H1 (cell line): ENCODE data around the gene PDE4B. TPM values are rescaled to one million over a fixed set of nuclear protein-coding genes. Genes with fewer than 3 reads are reported as not detected.

ENCODE experiments used
- CTCF ChIA-PET: fragments of 300-600 bp; sonication (Branson Sonifier 250); formaldehyde crosslinking; loops from one replicate; lab custom pipeline; 2021; ENCODE audit not compliant: partially characterized antibody; lab: Charles Lee
- POLR2A ChIA-PET: fragments of 300-600 bp; sonication (Branson Sonifier 250); formaldehyde crosslinking; loops from one replicate; lab custom pipeline; 2021; ENCODE audit warnings: inconsistent platforms; ENCODE audit not compliant: partially characterized antibody; lab: Charles Lee
- DNase-seq, 2 experiments: peaks; one replicate each; pipeline versions ENCODE4 v3.0.0 to v3.0.0-alpha.2; 2010 to 2022; ENCODE audit warnings: low spot score in 2 of 2, low read depth in 1 of 2, mixed read lengths in 1 of 2
- FAIRE-seq: peaks from 2 replicates; lab custom pipeline; 2011; peaks lifted over from hg19 to GRCh38; lab: Jason Lieb, UNC
- H2AFZ ChIP-seq: 2 replicates; pipeline ENCODE4 v1.8.1; 2012; ENCODE audit warnings: low read length, inconsistent platforms
- H2AK5ac ChIP-seq: 2 replicates; pipeline ENCODE4 v1.6.1; 2013; ENCODE audit warnings: low read depth, low read length
- H2BK120ac ChIP-seq: replicated peaks from 2 replicates; pipeline ENCODE3; 2013; ENCODE audit warnings: low read depth, low read length, inconsistent platforms
- H2BK12ac ChIP-seq: 2 replicates; pipeline ENCODE4 v1.6.1; 2013; ENCODE audit warnings: low read depth, low read length
- H2BK15ac ChIP-seq: 2 replicates; pipeline ENCODE4 v1.6.1; 2013; ENCODE audit warnings: low read length
- H2BK20ac ChIP-seq: 2 replicates; pipeline ENCODE4 v1.6.1; 2013; ENCODE audit warnings: low read length
- H2BK5ac ChIP-seq: 2 replicates; pipeline ENCODE4 v1.6.1; 2013; ENCODE audit warnings: low read depth, low read length
- H3K14ac ChIP-seq: 2 replicates; pipeline ENCODE4 v1.6.1; 2013; ENCODE audit warnings: inconsistent platforms; ENCODE audit not compliant: insufficient read length
- H3K18ac ChIP-seq: 2 replicates; pipeline ENCODE4 v1.6.1; 2013; ENCODE audit warnings: low read length; ENCODE audit errors: extremely low read depth
- H3K23ac ChIP-seq: 2 replicates; pipeline ENCODE4 v1.6.1; 2013; ENCODE audit warnings: inconsistent platforms; ENCODE audit not compliant: insufficient read length
- H3K23me2 ChIP-seq: 2 replicates; pipeline ENCODE4 v1.6.1; 2013; ENCODE audit warnings: low read depth, low read length
- H3K27ac ChIP-seq: 2 replicates; pipeline ENCODE4 v1.6.1; 2011; ENCODE audit warnings: low read depth, low read length, inconsistent platforms
- H3K27me3 ChIP-seq, 4 experiments: replicated peaks in 1 of 4; 1 replicate in 1 of 4; 2 replicates in 3 of 4; pipeline versions ENCODE4 v1.6.1 to v1.8.1; 2011 to 2013; ENCODE audit warnings: low read length in 3 of 4, mild to moderate bottlenecking in 3 of 4, inconsistent platforms in 2 of 4, mixed read lengths in 2 of 4, moderate library complexity in 1 of 4; ENCODE audit not compliant: control insufficient read depth in 3 of 4, insufficient read depth in 3 of 4; ENCODE audit errors: extremely low read depth in 1 of 4
- H3K36me3 ChIP-seq, 4 experiments: 2 replicates each; pipeline versions ENCODE4 v1.6.1 to v1.8.1; 2011 to 2013; ENCODE audit warnings: mild to moderate bottlenecking in 4 of 4, low read length in 3 of 4, moderate library complexity in 2 of 4, control low read depth in 1 of 4, inconsistent platforms in 1 of 4; ENCODE audit not compliant: insufficient read depth in 4 of 4, control insufficient read depth in 2 of 4
- H3K4ac ChIP-seq: replicated peaks from 2 replicates; pipeline ENCODE3; 2013; ENCODE audit warnings: low read length, low read depth, mixed read lengths, inconsistent platforms; ENCODE audit not compliant: insufficient read length
- H3K4me1 ChIP-seq, 4 experiments: replicated peaks in 1 of 4; 1 replicate in 1 of 4; 2 replicates in 3 of 4; pipeline versions ENCODE4 v1.6.1 to v1.8.1; 2011 to 2013; ENCODE audit warnings: low read length in 3 of 4, inconsistent platforms in 2 of 4, mixed read lengths in 1 of 4; ENCODE audit not compliant: insufficient read depth in 4 of 4, control insufficient read depth in 3 of 4
- H3K4me2 ChIP-seq, 2 experiments: 2 replicates each; pipeline versions ENCODE4 v1.6.1 to v1.8.1; 2011 to 2013; ENCODE audit warnings: low read depth in 2 of 2, low read length in 2 of 2, control low read depth in 1 of 2, inconsistent platforms in 1 of 2, mild to moderate bottlenecking in 1 of 2; ENCODE audit not compliant: insufficient read depth in 1 of 2
- H3K4me3 ChIP-seq, 4 experiments: fragments of 200-600, 300-600 bp in 1 of 4; sonication (generic), shearing (Covaris generic), sonication (Bioruptor Twin) in 1 of 4; 2 replicates each; pipeline versions ENCODE4 v1.5.1 to v1.8.1; 2011 to 2016; ENCODE audit warnings: low read length in 4 of 4, low read depth in 3 of 4, control low read depth in 2 of 4, inconsistent platforms in 2 of 4, mild to moderate bottlenecking in 2 of 4, mixed read lengths in 1 of 4, moderate library complexity in 1 of 4; ENCODE audit not compliant: insufficient read depth in 2 of 4; ENCODE audit errors: extremely low read depth in 1 of 4
- H3K56ac ChIP-seq: replicated peaks from 2 replicates; pipeline ENCODE3; 2013; ENCODE audit warnings: low read depth, mild to moderate bottlenecking, mixed read lengths, low read length, inconsistent platforms; ENCODE audit not compliant: insufficient read length
- H3K79me1 ChIP-seq: 2 replicates; pipeline ENCODE4 v1.6.1; 2013; ENCODE audit warnings: low read depth, low read length, control low read depth
- H3K79me2 ChIP-seq, 2 experiments: 2 replicates each; pipeline versions ENCODE4 v1.6.1 to v1.8.1; 2012 to 2013; ENCODE audit warnings: low read length in 2 of 2, mild to moderate bottlenecking in 2 of 2, inconsistent platforms in 1 of 2; ENCODE audit not compliant: insufficient read depth in 2 of 2, control insufficient read depth in 1 of 2
- H3K9ac ChIP-seq, 4 experiments: replicated peaks in 1 of 4; 1 replicate in 1 of 4; 2 replicates in 3 of 4; pipeline versions ENCODE4 v1.6.1 to v1.8.1; 2011 to 2013; ENCODE audit warnings: low read depth in 3 of 4, low read length in 3 of 4, control low read depth in 2 of 4, mild to moderate bottlenecking in 2 of 4, moderate library complexity in 2 of 4, inconsistent platforms in 1 of 4; ENCODE audit errors: extremely low read depth in 1 of 4
- H3K9me3 ChIP-seq, 2 experiments: 2 replicates each; pipeline versions ENCODE4 v1.6.1 to v1.8.1; 2012 to 2013; ENCODE audit warnings: mild to moderate bottlenecking in 2 of 2, moderate library complexity in 2 of 2, control low read depth in 1 of 2, inconsistent platforms in 1 of 2, low read depth in 1 of 2, low read length in 1 of 2, mixed read lengths in 1 of 2; ENCODE audit not compliant: insufficient read depth in 2 of 2
- H4K20me1 ChIP-seq, 2 experiments: replicated peaks in 1 of 2; 2 replicates each; pipeline versions ENCODE3 to v1.8.1; 2011 to 2013; ENCODE audit warnings: inconsistent platforms in 2 of 2, low read length in 2 of 2, mild to moderate bottlenecking in 1 of 2; ENCODE audit not compliant: insufficient read depth in 2 of 2, control insufficient read depth in 1 of 2
- H4K5ac ChIP-seq: 2 replicates; pipeline ENCODE4 v1.6.1; 2013; ENCODE audit warnings: low read length, low read depth, mixed read lengths, inconsistent platforms; ENCODE audit not compliant: insufficient read length
- H4K8ac ChIP-seq: 2 replicates; pipeline ENCODE4 v1.8.0; 2013; ENCODE audit warnings: mild to moderate bottlenecking, moderate library complexity, low read length, inconsistent platforms; ENCODE audit not compliant: insufficient read depth; ENCODE audit errors: extremely low read depth
- H4K91ac ChIP-seq: replicated peaks from 2 replicates; pipeline ENCODE3; 2013; ENCODE audit warnings: low read length, mixed read lengths, inconsistent platforms; ENCODE audit not compliant: insufficient read length
- BCL11A ChIP-seq, 2 experiments: IDR thresholded peaks; one replicate each; pipeline ENCODE4 v1.6.1; 2011; ENCODE audit warnings: low read depth in 2 of 2, low read length in 2 of 2, mild to moderate bottlenecking in 2 of 2
- WGBS, 2 experiments: shearing (Covaris generic) in 1 of 2; methylation state at CpG; one replicate each; pipeline versions ENCODE4 v1.1.6 to v1.1.7; 2013 to 2015; ENCODE audit warnings: low lambda C conversion rate in 2 of 2, mixed read lengths in 2 of 2, inconsistent platforms in 1 of 2, low coverage in 1 of 2, missing lambda C conversion rate in 1 of 2; ENCODE audit not compliant: insufficient replicate concordance in 2 of 2, insufficient coverage in 1 of 2, insufficient read length in 1 of 2; ENCODE audit errors: extremely low coverage in 1 of 2, missing lambda C conversion rate in 1 of 2; 5-methylcytosine and 5-hydroxymethylcytosine counted together
- polyA plus RNA-seq, 7 experiments: library from polyadenylated mRNA; depleted of rRNA in 3 of 7; stranded (reverse) in 5 of 7; unstranded in 2 of 7; fragments of >200 nt in 5 of 7; fragments of 200-250 nt in 2 of 7; gene quantifications; 1 replicate in 5 of 7; 2 replicates in 1 of 7; 4 replicates in 1 of 7; pipeline versions ENCODE4 v1.2.1 to v1.2.3, GENCODE V29; 2011 to 2013; ENCODE audit warnings: missing spikeins in 2 of 7, mixed read lengths in 2 of 7
- total RNA-seq: library from RNA; stranded (reverse); fragmentation: NEBNext Ultra II Directional; extraction: Animal tissue kit (Norgen Biotek cat#: 25700); gene quantifications from 2 replicates; pipeline ENCODE4 v1.2.1, GENCODE V29; 2021

Gene PDE4B
- total and polyA plus RNA-seq, 2 of the 8 experiments (the other 6 are each of a cell fraction or from before 2014, with no cell fraction given), result 5.0 to 15.1 TPM

DNA sequence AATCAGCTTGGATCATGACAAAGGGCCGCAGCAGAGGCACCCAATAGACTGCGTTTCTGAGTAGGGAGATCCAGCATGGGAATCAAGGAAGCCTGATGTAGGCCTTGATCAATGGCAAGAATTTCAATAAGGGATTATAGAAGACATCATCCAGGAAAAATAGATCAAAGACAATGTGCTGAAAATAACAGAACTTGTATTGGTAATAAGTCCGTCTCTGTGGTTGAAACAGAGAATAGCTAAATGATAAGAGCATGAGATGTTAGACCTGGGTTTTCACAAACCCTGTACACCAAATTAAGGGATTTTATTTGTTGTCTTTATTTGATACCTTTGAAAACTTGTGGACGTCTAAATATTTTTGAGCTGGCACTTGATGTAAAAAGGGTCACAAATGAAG, 513.2 kb downstream of the PDE4B start:
- Histone ChIP-seq H3K4me2 (no peak overlapping the region), H3K4me1 (no peaks in the 10 kb centered on the region), H3K14ac (no peak overlapping the region), H3K79me2 (no peaks in the 10 kb centered on the region), H3K23me2 (no peaks in the 10 kb centered on the region), H4K5ac (no peak overlapping the region), H4K91ac (no peak overlapping the region), H2BK12ac (no peak overlapping the region), H2BK15ac (no peak overlapping the region), H3K4ac (no peak overlapping the region), H3K79me1 (no peaks in the 10 kb centered on the region), H3K36me3 (no peaks in the 10 kb centered on the region), H3K27me3 (no peaks in the 10 kb centered on the region), H3K9ac (no peak overlapping the region), H3K27ac (no peak overlapping the region)
- WGBS, 2 experiments, result 96% methylated on average over 4 of the region's 4 CpGs; no CpG with 5 or more reads in 1 of the 2 experiments
- TF ChIP-seq BCL11A (IDR thresholded peaks at IDR 0.05; ENCODE audit: low read depth in 2 of 2, low read length in 2 of 2), result no peak
- TF ChIP-seq, all 59 proteins: peak for 0
- H3K4me3 ChIP-seq, result no peak overlapping the region
- no peak overlapping the region for H2AK5ac ChIP-seq
- FAIRE-seq (no peak), DNase-seq (no peak)
- no peaks in the 10 kb centered on the region for H4K20me1 ChIP-seq
- no peak overlapping the region for H2BK120ac ChIP-seq
- CTCF ChIA-PET, result interaction anchor here (0.7 to 1.1 kb wide), 2 partner anchors 64 to 140 kb away, joined by 3 read pairs; no protein-coding TSS in a partner anchor
- H3K18ac ChIP-seq, result no peak overlapping the region
- no peak overlapping the region for H4K8ac ChIP-seq
- POLR2A ChIA-PET, result interaction anchor here (0.6 kb wide), 1 partner anchor 724 kb away, joined by 3 read pairs; no protein-coding TSS in a partner anchor
- H2BK5ac ChIP-seq, result no peak overlapping the region
- H2AFZ ChIP-seq, result no peak overlapping the region
- no peak overlapping the region for H3K23ac ChIP-seq
- no peaks in the 10 kb centered on the region for H3K9me3 ChIP-seq
- H2BK20ac ChIP-seq, result no peak overlapping the region
- no peak overlapping the region for H3K56ac ChIP-seq
